H9 (cell line): ENCODE measurements around the gene SEC22A. TPM values are rescaled to one million over a fixed set of nuclear protein-coding genes. Genes with fewer than 3 reads are reported as not detected.

Source experiments
- DNase-seq: peaks from one replicate; pipeline ENCODE4 v3.0.0-alpha.2; 2017
- H2AFZ ChIP-seq: one replicate; pipeline ENCODE4 v1.6.1; 2013; ENCODE audit warnings: mild to moderate bottlenecking, low read length, control low read depth, moderate library complexity
- H2AK5ac ChIP-seq: 2 replicates; pipeline ENCODE4 v1.6.1; 2013; ENCODE audit warnings: low read length, control low read depth, mixed read lengths; ENCODE audit not compliant: insufficient read length
- H2BK120ac ChIP-seq: one replicate; pipeline ENCODE4 v1.6.1; 2013; ENCODE audit warnings: low read depth, mild to moderate bottlenecking, low read length, control low read depth, inconsistent platforms; ENCODE audit not compliant: poor library complexity, severe bottlenecking
- H2BK12ac ChIP-seq: 2 replicates; pipeline ENCODE4 v1.6.1; 2013; ENCODE audit warnings: low read length, control low read depth, mixed read lengths, low read depth; ENCODE audit not compliant: insufficient read length
- H2BK15ac ChIP-seq: 2 replicates; pipeline ENCODE4 v1.6.1; 2013; ENCODE audit warnings: low read depth, low read length, control low read depth
- H2BK20ac ChIP-seq: one replicate; pipeline ENCODE4 v1.6.1; 2013; ENCODE audit warnings: low read depth, mild to moderate bottlenecking, low read length, control low read depth, inconsistent platforms; ENCODE audit not compliant: poor library complexity, severe bottlenecking
- H2BK5ac ChIP-seq: 2 replicates; pipeline ENCODE4 v1.6.1; 2013; ENCODE audit warnings: low read length, control low read depth, mixed read lengths; ENCODE audit not compliant: insufficient read length
- H3K14ac ChIP-seq: 2 replicates; pipeline ENCODE4 v1.6.1; 2013; ENCODE audit warnings: low read length, control low read depth; ENCODE audit not compliant: insufficient read depth
- H3K18ac ChIP-seq: 2 replicates; pipeline ENCODE4 v1.6.1; 2013; ENCODE audit warnings: low read depth, mild to moderate bottlenecking, mixed read lengths, low read length, control low read depth; ENCODE audit not compliant: insufficient read length
- H3K23ac ChIP-seq: 2 replicates; pipeline ENCODE4 v1.6.1; 2013; ENCODE audit warnings: low read length, control low read depth, mixed read lengths, low read depth; ENCODE audit not compliant: insufficient read length
- H3K23me2 ChIP-seq: 2 replicates; pipeline ENCODE4 v1.6.1; 2013; ENCODE audit warnings: low read depth, mild to moderate bottlenecking, mixed read lengths, low read length, control low read depth; ENCODE audit not compliant: insufficient read length, poor library complexity, severe bottlenecking
- H3K27ac ChIP-seq: 2 replicates; pipeline ENCODE4 v1.5.1; 2013; ENCODE audit warnings: low read length, control low read depth, mixed read lengths, low read depth; ENCODE audit not compliant: insufficient read length
- H3K27me3 ChIP-seq: 2 replicates; pipeline ENCODE4 v1.6.1; 2013; ENCODE audit warnings: low read length, control low read depth, inconsistent platforms; ENCODE audit not compliant: insufficient read depth
- H3K4ac ChIP-seq: 2 replicates; pipeline ENCODE4 v1.6.1; 2013; ENCODE audit warnings: low read depth, mild to moderate bottlenecking, control low read depth, inconsistent platforms, low read length, moderate library complexity
- H3K4me1 ChIP-seq: 2 replicates; pipeline ENCODE4 v1.6.1; 2013; ENCODE audit warnings: low read length, control low read depth, inconsistent platforms; ENCODE audit not compliant: insufficient read depth
- H3K4me2 ChIP-seq: 2 replicates; pipeline ENCODE4 v1.6.1; 2013; ENCODE audit warnings: low read length, control low read depth, mixed read lengths; ENCODE audit not compliant: insufficient read length, insufficient read depth
- H3K56ac ChIP-seq: 2 replicates; pipeline ENCODE4 v1.6.1; 2013; ENCODE audit warnings: low read depth, mild to moderate bottlenecking, mixed read lengths, low read length, control low read depth; ENCODE audit not compliant: insufficient read length
- H3K79me1 ChIP-seq: 2 replicates; pipeline ENCODE4 v1.6.1; 2013; ENCODE audit warnings: low read depth, mild to moderate bottlenecking, moderate library complexity, low read length, control low read depth, inconsistent platforms; ENCODE audit not compliant: insufficient read depth, poor library complexity, severe bottlenecking
- H3K79me2 ChIP-seq: 2 replicates; pipeline ENCODE4 v1.6.1; 2013; ENCODE audit warnings: low read length, control low read depth, inconsistent platforms; ENCODE audit not compliant: insufficient read depth
- H3K9ac ChIP-seq: 2 replicates; pipeline ENCODE4 v1.6.1; 2013; ENCODE audit warnings: low read length, control low read depth, mixed read lengths; ENCODE audit not compliant: insufficient read length; ENCODE audit errors: extremely low read depth
- H3K9me3 ChIP-seq: one replicate; pipeline ENCODE4 v1.6.1; 2013; ENCODE audit warnings: low read depth, low read length, inconsistent platforms; ENCODE audit not compliant: control insufficient read depth
- H3T11ph ChIP-seq: one replicate; pipeline ENCODE4 v1.6.1; 2013; ENCODE audit warnings: mild to moderate bottlenecking, low read length, control low read depth, inconsistent platforms
- H4K20me1 ChIP-seq: one replicate; pipeline ENCODE4 v1.6.1; 2013; ENCODE audit not compliant: control insufficient read depth, insufficient read length, insufficient read depth
- H4K5ac ChIP-seq: 2 replicates; pipeline ENCODE4 v1.6.1; 2013; ENCODE audit warnings: low read depth, mild to moderate bottlenecking, mixed read lengths, low read length, control low read depth; ENCODE audit not compliant: insufficient read length
- H4K8ac ChIP-seq: replicated peaks from 2 replicates; pipeline ENCODE4 v1.6.1; 2013; ENCODE audit warnings: low read length, control low read depth, mixed read lengths, low read depth; ENCODE audit not compliant: insufficient read length
- H4K91ac ChIP-seq: 2 replicates; pipeline ENCODE4 v1.6.1; 2013; ENCODE audit warnings: low read depth, mild to moderate bottlenecking, moderate library complexity, mixed read lengths, low read length, control low read depth; ENCODE audit not compliant: insufficient read length
- H3K27ac Mint-ChIP-seq, 3 experiments: 2 replicates in 2 of 3; 3 replicates in 1 of 3; pipeline ENCODE4 v1.8.0; 2020 to 2021; ENCODE audit warnings: mixed read lengths in 3 of 3, mild to moderate bottlenecking in 1 of 3, moderate library complexity in 1 of 3
- H3K27me3 Mint-ChIP-seq: 2 replicates; pipeline ENCODE4 v1.8.0; 2021; ENCODE audit warnings: low read depth, mild to moderate bottlenecking, moderate library complexity, mixed read lengths
- H3K36me3 Mint-ChIP-seq, 3 experiments: 2 replicates in 2 of 3; 3 replicates in 1 of 3; pipeline ENCODE4 v1.8.0; 2020 to 2021; ENCODE audit warnings: low read depth in 3 of 3, mixed read lengths in 3 of 3; ENCODE audit not compliant: insufficient read depth in 1 of 3
- H3K4me1 Mint-ChIP-seq, 2 experiments: 2 replicates each; pipeline ENCODE4 v1.8.0; 2020; ENCODE audit warnings: mixed read lengths in 2 of 2
- H3K4me3 Mint-ChIP-seq, 2 experiments: 2 replicates in 1 of 2; 3 replicates in 1 of 2; pipeline ENCODE4 v1.8.0; 2020 to 2021; ENCODE audit warnings: mild to moderate bottlenecking in 2 of 2, mixed read lengths in 2 of 2, moderate library complexity in 1 of 2
- H3K9me3 Mint-ChIP-seq, 2 experiments: 2 replicates in 1 of 2; 3 replicates in 1 of 2; pipeline ENCODE4 v1.8.0; 2020; ENCODE audit warnings: mild to moderate bottlenecking in 2 of 2, mixed read lengths in 2 of 2, moderate library complexity in 1 of 2
- WGBS: extraction: QIAGEN DNeasy Blood & Tissue Kit; methylation state at CpG from one replicate; pipeline ENCODE4 v1.1.7; 2013; ENCODE audit warnings: missing lambda C conversion rate, low lambda C conversion rate, mixed read lengths; ENCODE audit not compliant: insufficient read length; ENCODE audit errors: extremely low coverage; 5-methylcytosine and 5-hydroxymethylcytosine counted together
- total RNA-seq: library from RNA; stranded (reverse); gene quantifications from 2 replicates; pipeline ENCODE4 v1.2.1, GENCODE V29; 2021
- TF ChIP-seq, protein P1 (sequence below): fragments of 200-600 bp; sonication (generic); conservative IDR thresholded peaks from 3 replicates; pipeline ENCODE4 v1.8.0; 2021; ENCODE audit warnings: antibody characterized with exemption, mild to moderate bottlenecking

SEC22A gene
- total RNA-seq, 1 experiment from 2014 or later = 9.9 TPM

DNA sequence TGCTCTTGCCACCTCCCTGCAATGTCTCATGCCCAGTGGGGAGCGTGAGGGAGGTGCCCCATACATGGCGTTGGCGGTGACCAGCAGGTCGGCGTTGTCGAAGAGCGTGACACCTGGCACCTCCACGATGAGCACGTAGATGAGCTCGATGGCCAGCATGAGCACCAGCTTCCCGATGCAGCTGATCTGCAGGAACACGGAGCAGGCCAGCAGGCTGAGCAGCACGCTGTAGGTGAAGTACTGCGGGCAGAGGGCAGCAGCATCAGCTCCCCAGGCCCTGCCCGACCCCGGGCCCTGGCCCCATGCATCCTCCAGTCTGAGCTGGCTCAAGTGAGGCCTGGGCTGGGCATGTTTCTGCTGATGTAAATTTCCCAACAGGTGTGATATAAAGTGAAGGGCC is 98.3 kb downstream of the SEC22A start:
- Histone ChIP-seq H4K8ac (no peak overlapping the region), H3K27ac (no peak overlapping the region), H2BK5ac (no peak overlapping the region), H2AK5ac (no peak overlapping the region), H3K9ac (no peak overlapping the region), H3K23ac (no peak overlapping the region), H4K91ac (no peak overlapping the region), H3K23me2 (no peaks in the 10 kb centered on the region), H2BK120ac (no peak overlapping the region), H3K27me3 (no peaks in the 10 kb centered on the region), H3T11ph (no peak overlapping the region), H3K56ac (no peak overlapping the region), H3K14ac (no peak overlapping the region), H3K9me3 (no peaks in the 10 kb centered on the region), H2AFZ (no peak overlapping the region), H2BK12ac (no peak overlapping the region), H3K4ac (no peak overlapping the region), H3K4me1 (no peaks in the 10 kb centered on the region), H4K5ac (no peak overlapping the region), H2BK20ac (no peak overlapping the region), H3K18ac (no peak overlapping the region), H2BK15ac (no peak overlapping the region), H3K79me2 (no peaks in the 10 kb centered on the region), H3K79me1 (no peaks in the 10 kb centered on the region), H3K4me2 (no peak overlapping the region), H4K20me1 (peaks cover 2% of the 10 kb centered on the region)
- DNase-seq = no peak
- Mint-ChIP-seq H3K27ac (peak overlapping the region in 1 of 3 experiments; percentile 22; a peak in 1 of 7 replicates), H3K36me3 (peaks cover 9 to 28% (median 14%) of the 10 kb centered on the region in 3 experiments), H3K27me3 (no peaks in the 10 kb centered on the region), H3K4me1 (no peaks in the 10 kb centered on the region), H3K4me3 (no peak overlapping the region), H3K9me3 (no peaks in the 10 kb centered on the region; a peak in 1 of 5 replicates)
- TF ChIP-seq, protein P1, sequence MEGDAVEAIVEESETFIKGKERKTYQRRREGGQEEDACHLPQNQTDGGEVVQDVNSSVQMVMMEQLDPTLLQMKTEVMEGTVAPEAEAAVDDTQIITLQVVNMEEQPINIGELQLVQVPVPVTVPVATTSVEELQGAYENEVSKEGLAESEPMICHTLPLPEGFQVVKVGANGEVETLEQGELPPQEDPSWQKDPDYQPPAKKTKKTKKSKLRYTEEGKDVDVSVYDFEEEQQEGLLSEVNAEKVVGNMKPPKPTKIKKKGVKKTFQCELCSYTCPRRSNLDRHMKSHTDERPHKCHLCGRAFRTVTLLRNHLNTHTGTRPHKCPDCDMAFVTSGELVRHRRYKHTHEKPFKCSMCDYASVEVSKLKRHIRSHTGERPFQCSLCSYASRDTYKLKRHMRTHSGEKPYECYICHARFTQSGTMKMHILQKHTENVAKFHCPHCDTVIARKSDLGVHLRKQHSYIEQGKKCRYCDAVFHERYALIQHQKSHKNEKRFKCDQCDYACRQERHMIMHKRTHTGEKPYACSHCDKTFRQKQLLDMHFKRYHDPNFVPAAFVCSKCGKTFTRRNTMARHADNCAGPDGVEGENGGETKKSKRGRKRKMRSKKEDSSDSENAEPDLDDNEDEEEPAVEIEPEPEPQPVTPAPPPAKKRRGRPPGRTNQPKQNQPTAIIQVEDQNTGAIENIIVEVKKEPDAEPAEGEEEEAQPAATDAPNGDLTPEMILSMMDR = no peak
- WGBS = no CpG with 5 or more reads among the region's 16 CpGs
